HG03064 (cell line): ENCODE measurements around the gene STRN.

Source experiments
- ATAC-seq: cut with Tn5 transposase; IDR thresholded peaks from one replicate; pipeline ENCODE4 v1.9.1; 2021; ENCODE audit warnings: low read depth; ENCODE audit not compliant: unreplicated experiment

The STRN gene

GRCh38 chr2:36805635-36806224 is 160.6 kb downstream of the STRN start:
- ATAC-seq, result no peak

DNA sequence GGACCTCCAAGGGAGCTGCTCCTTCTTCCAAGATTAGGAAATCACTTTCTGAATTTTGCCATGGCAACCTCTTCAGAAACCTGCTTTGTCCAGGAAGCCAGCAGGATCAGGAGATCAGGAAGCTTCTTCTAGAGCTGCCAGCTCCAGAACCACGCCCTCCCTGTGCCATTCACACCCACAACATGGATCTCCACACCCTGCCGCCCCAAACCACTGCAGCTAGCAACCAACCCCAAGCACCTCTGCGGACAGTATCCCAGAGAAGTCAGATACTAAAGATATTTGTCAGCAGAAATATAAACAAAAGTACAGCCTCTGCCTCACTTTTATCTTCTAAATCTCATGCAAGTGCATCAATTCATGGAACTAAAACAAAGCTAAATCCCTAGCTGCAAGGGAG is 163.4 kb downstream of the STRN start:
- no peak for ATAC-seq

DNA sequence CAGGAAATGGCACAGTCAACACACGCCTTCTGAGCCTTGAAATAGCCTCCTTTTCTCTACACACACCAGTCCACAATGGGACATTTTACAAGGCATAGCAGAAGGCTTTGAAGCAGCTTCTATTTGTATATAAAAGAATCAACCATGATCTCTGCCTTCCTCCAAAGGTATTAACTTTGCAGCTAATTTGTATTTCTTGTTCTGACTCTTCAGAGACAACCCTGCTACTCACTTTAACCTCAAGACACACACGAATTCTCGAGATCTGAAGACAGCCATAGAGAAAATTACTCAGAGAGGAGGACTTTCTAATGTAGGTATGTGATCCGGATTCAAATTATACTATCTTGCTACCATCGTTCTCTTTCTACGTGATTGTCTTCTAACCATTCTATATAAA is 165.2 kb downstream of the STRN start:
- no peak for ATAC-seq

GRCh38 chr2:36800381-36800780 is 166.0 kb downstream of the STRN start:
- ATAC-seq, result no peak

DNA sequence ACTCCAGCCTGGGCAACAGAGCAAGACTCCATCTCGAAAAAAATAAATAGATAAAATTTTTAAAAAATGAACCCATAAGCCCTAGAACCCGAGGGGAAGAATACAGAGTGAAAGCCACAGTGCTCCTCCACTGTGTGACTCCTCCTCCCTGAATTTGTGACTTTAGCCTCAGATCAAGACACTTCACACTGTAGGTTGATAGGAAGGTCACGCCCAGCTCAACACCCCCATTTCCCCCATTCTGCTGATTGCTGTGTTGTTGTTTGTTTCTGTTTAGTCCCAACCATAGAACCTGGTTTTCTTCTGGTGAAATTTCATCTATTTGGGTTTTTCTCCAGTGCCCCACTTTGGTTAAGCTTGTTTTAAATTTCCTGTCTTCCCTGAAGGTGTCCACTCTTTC is 167.6 kb downstream of the STRN start:
- no peak for ATAC-seq

DNA sequence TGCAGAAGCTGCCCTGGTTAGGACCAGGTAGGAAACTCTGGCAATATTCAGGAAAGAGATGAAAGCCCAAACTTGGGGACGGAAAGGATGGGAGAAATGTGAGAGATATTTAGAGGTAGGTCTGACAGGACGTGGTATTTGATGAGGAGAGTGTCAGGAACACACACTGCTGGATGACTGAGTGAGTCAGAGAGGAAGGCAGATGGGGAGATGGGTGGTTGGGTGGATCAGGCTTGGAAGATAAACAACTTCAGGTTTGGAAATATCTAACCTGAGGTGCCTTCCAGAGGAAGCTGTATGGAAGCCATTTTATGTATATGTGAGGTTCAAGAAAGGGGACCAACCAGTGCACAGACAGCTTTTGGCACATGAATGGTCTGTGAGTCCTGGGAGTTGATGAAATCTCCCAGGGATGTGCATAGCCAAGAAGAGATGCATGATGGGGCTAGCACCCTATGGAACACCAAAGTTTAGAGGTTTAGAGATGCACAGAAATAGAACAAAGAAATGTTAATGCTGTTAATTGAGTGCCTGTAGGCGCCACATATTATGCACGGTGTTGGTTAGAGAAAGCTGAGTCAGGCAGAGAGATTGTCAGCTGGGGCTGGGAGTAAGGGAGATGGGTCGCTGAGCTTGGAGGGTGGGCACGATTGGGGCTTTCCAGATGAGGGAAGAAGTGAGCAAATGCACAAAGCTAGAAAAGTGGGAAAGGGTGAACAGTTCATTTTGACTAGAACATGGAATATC is 168.8 kb downstream of the STRN start:
- ATAC-seq, result no peak
